Measurements from ENCODE around the gene LRRN2.

GRCh38 chr1:204568576-204569315, 116.8 kb downstream of the LRRN2 start:
- TF ChIP-seq USF2 (CRISPR knock-in tag; IDR thresholded peaks at IDR 0.05) (no peak), SMAD3 (CRISPR knock-in tag; IDR thresholded peaks at IDR 0.05; ENCODE audit: borderline replicate concordance) (no peak), CTCF (IDR thresholded peaks at IDR 0.05) (no peak), MAX (CRISPR knock-in tag; IDR thresholded peaks at IDR 0.05) (no peak), ATF3 (CRISPR knock-in tag; conservative IDR thresholded peaks at IDR 0.05) (no peak), SP1 (CRISPR knock-in tag; conservative IDR thresholded peaks at IDR 0.05) (no peak), TCF7 (CRISPR knock-in tag; IDR thresholded peaks at IDR 0.05; ENCODE audit: low read depth) (no peak), NFE2L1 (CRISPR knock-in tag; IDR thresholded peaks at IDR 0.05) (no peak), SMAD4 (CRISPR knock-in tag; IDR thresholded peaks at IDR 0.05) (no peak), ZNF263 (CRISPR knock-in tag; IDR thresholded peaks at IDR 0.05; ENCODE audit: low read depth) (no peak), ATF2 (CRISPR knock-in tag; IDR thresholded peaks at IDR 0.05; ENCODE audit: borderline replicate concordance, low read depth) (no peak), RORB (CRISPR knock-in tag; IDR thresholded peaks at IDR 0.05) (no peak), NR1H2 (CRISPR knock-in tag; IDR thresholded peaks at IDR 0.05) (no peak)

Measured in WTC11 (cell line).